OCI-LY3 (cell line): ENCODE measurements around the gene WFDC8.

Source experiments
- H2AFZ ChIP-seq: fragments of 200-600, 300-600 bp; shearing (Covaris generic); 2 replicates; pipeline ENCODE4 v1.6.0; 2014; ENCODE audit warnings: antibody characterized with exemption, low read depth, low read length
- H3K27ac ChIP-seq: fragments of 200-600, 300-600 bp; sonication (generic); 2 replicates; pipeline ENCODE4 v1.5.1; 2014; ENCODE audit warnings: mild to moderate bottlenecking, low read length, moderate library complexity, mixed read lengths
- H3K27me3 ChIP-seq: fragments of 200-600, 300-600 bp; sonication (generic); 2 replicates; pipeline ENCODE4 v1.6.1; 2014; ENCODE audit warnings: low read depth, low read length, mixed read lengths
- H3K36me3 ChIP-seq: fragments of 200-600, 300-600 bp; sonication (generic); replicated peaks from 2 replicates; pipeline ENCODE3; 2014; ENCODE audit warnings: low read depth, low read length, mixed read lengths
- H3K4me1 ChIP-seq: fragments of 300-600, 200-600 bp; sonication (generic); 2 replicates; pipeline ENCODE4 v1.6.1; 2014; ENCODE audit warnings: low read length, mixed read lengths
- H3K4me2 ChIP-seq: fragments of 200-600, 300-600 bp; sonication (generic); 2 replicates; pipeline ENCODE4 v1.6.1; 2014; ENCODE audit warnings: low read length, mixed read lengths
- H3K4me3 ChIP-seq: fragments of 300-600, 200-600 bp; sonication (generic); 2 replicates; pipeline ENCODE4 v1.5.1; 2014; ENCODE audit warnings: antibody characterized with exemption, mild to moderate bottlenecking, low read length, moderate library complexity
- H3K79me2 ChIP-seq: fragments of 300-600, 200-600 bp; shearing (Covaris generic); 2 replicates; pipeline ENCODE4 v1.6.1; 2014; ENCODE audit warnings: mild to moderate bottlenecking, low read length, mixed read lengths
- H3K9ac ChIP-seq: fragments of 300-600, 200-600 bp; shearing (Covaris generic); 2 replicates; pipeline ENCODE4 v1.6.0; 2014; ENCODE audit warnings: mild to moderate bottlenecking, low read length, moderate library complexity
- H3K9me3 ChIP-seq: fragments of 200-600, 300-600 bp; shearing (Covaris generic); 2 replicates; pipeline ENCODE4 v1.6.1; 2014; ENCODE audit warnings: low read length, mixed read lengths; ENCODE audit not compliant: insufficient read depth
- H4K20me1 ChIP-seq: fragments of 200-600, 300-600 bp; sonication (generic); 2 replicates; pipeline ENCODE4 v1.6.1; 2016; ENCODE audit warnings: low read length, mixed read lengths; ENCODE audit not compliant: insufficient read depth
- EZH2phosphoT487 ChIP-seq: fragments of 200-600 bp; shearing (Covaris generic); IDR thresholded peaks from 2 replicates; pipeline ENCODE4 v1.6.1; 2018; ENCODE audit warnings: antibody characterized with exemption, mixed run types, low read depth
- TF ChIP-seq, protein P1 (sequence below): fragments of 200-600, 300-600 bp; sonication (generic); IDR thresholded peaks from 2 replicates; pipeline ENCODE4 v1.5.1; 2014; ENCODE audit warnings: antibody characterized with exemption, low read length, low read depth

Gene WFDC8

DNA sequence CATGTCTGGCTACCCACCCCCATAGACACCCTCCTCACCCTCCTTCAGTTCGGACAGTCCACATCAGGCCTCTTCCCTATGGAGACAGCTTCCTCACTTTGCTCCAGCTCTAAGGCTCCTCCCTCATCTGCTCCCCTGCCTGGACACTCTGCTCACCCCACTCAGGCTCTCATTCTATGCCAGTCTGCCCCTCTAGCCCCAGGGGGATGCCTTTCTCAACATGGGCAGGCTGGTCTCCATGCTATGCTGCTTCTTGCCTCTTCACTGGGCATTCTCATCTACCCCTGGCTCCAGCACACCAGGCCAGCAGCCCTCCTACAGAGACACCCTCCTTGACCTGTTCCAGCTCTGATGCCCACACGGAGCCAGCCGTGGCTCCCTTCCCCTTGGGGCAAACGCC is at the start of gene WFDC8:
TSS of gene WFDC8 (minus strand) at position 101 of the 400 bp plus-strand sequence. CDS start at position 64, 37 bp downstream.
- no peak for TF ChIP-seq EZH2phosphoT487
- TF ChIP-seq, protein P1, sequence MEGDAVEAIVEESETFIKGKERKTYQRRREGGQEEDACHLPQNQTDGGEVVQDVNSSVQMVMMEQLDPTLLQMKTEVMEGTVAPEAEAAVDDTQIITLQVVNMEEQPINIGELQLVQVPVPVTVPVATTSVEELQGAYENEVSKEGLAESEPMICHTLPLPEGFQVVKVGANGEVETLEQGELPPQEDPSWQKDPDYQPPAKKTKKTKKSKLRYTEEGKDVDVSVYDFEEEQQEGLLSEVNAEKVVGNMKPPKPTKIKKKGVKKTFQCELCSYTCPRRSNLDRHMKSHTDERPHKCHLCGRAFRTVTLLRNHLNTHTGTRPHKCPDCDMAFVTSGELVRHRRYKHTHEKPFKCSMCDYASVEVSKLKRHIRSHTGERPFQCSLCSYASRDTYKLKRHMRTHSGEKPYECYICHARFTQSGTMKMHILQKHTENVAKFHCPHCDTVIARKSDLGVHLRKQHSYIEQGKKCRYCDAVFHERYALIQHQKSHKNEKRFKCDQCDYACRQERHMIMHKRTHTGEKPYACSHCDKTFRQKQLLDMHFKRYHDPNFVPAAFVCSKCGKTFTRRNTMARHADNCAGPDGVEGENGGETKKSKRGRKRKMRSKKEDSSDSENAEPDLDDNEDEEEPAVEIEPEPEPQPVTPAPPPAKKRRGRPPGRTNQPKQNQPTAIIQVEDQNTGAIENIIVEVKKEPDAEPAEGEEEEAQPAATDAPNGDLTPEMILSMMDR = no peak
- Histone ChIP-seq H3K27ac (no peak within 1 kb of the TSS), H3K4me1 (no peaks in the 10 kb centered on the region), H3K4me2 (no peak within 1 kb of the TSS), H3K4me3 (no peak within 1 kb of the TSS), H3K79me2 (no peaks in the 10 kb centered on the region), H3K9me3 (no peaks in the 10 kb centered on the region), H2AFZ (no peak within 1 kb of the TSS), H3K9ac (no peak within 1 kb of the TSS), H3K27me3 (peaks cover 34% of the 10 kb centered on the region), H3K36me3 (no peaks in the 10 kb centered on the region), H4K20me1 (no peaks in the 10 kb centered on the region)

DNA sequence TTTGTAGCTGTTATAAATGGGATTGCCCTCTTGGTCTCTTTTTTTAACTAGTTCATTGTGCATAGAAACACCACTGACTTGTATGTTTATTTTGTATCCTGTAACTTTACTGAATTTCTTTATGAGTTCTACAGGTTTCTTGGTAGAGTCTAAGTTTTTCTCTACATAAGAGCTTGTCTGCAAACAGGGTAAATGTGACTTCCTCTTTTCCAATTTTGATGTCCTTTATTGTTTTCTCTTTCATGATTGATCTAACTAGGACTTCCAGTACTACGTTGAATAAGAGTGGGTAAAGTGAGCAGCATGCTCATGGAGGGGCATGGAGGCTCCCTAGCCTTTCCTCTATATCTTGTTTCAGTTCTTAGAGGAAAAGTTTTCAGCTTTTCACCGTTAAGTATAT is 47.5 kb upstream of the WFDC8 start:
- TF ChIP-seq EZH2phosphoT487 = no peak
- TF ChIP-seq, protein P1 = no peak
- no peaks in the 10 kb centered on the region for H3K36me3 ChIP-seq
- H2AFZ ChIP-seq = no peak overlapping the region
- no peaks in the 10 kb centered on the region for H3K4me1 ChIP-seq
- no peak overlapping the region for H3K4me2 ChIP-seq
- no peak overlapping the region for H3K27ac ChIP-seq
- no peaks in the 10 kb centered on the region for H3K79me2 ChIP-seq
- H4K20me1 ChIP-seq = no peaks in the 10 kb centered on the region
- H3K9ac ChIP-seq = no peak overlapping the region
- H3K27me3 ChIP-seq = peaks cover 30% of the 10 kb centered on the region
- no peak overlapping the region for H3K4me3 ChIP-seq
- H3K9me3 ChIP-seq = no peaks in the 10 kb centered on the region

GRCh38 chr20:45621593-45621992 is 42.5 kb upstream of the WFDC8 start:
- Histone ChIP-seq H3K79me2 (no peaks in the 10 kb centered on the region), H3K4me1 (no peaks in the 10 kb centered on the region), H4K20me1 (no peaks in the 10 kb centered on the region), H2AFZ (no peak overlapping the region), H3K4me3 (no peak overlapping the region), H3K36me3 (no peaks in the 10 kb centered on the region), H3K27ac (no peak overlapping the region), H3K4me2 (no peak overlapping the region), H3K27me3 (peaks cover 12% of the 10 kb centered on the region; the same call in 1 of the 2 replicates), H3K9ac (no peak overlapping the region), H3K9me3 (no peaks in the 10 kb centered on the region)
- TF ChIP-seq, protein P1 = no peak
- TF ChIP-seq EZH2phosphoT487 = no peak

- H3K4me3 ChIP-seq = no peak overlapping the region
Observed at GRCh38 chr20:45617591-45617990, 38.5 kb upstream of the WFDC8 start.

More at GRCh38 chr20:45617591-45617990, 38.5 kb upstream of the WFDC8 start:
- no peaks in the 10 kb centered on the region for H3K79me2 ChIP-seq
- H3K4me1 ChIP-seq = no peaks in the 10 kb centered on the region
- no peak overlapping the region for H3K9ac ChIP-seq
- H2AFZ ChIP-seq = no peak overlapping the region
- H3K27me3 ChIP-seq = peaks cover 45% of the 10 kb centered on the region
- H3K4me2 ChIP-seq = no peak overlapping the region
- H4K20me1 ChIP-seq = no peaks in the 10 kb centered on the region
- H3K9me3 ChIP-seq = no peaks in the 10 kb centered on the region
- no peaks in the 10 kb centered on the region for H3K36me3 ChIP-seq
- no peak for TF ChIP-seq EZH2phosphoT487
- TF ChIP-seq, protein P1 = no peak
- no peak overlapping the region for H3K27ac ChIP-seq
